Measurements from ENCODE around the gene DBP.

The DBP gene

GRCh38 chr19:48609571-48610108 is 27.5 kb downstream of the DBP start:
- no peak for DNase-seq

GRCh38 chr19:48608798-48609263 is 28.3 kb downstream of the DBP start:
- DNase-seq = no peak

- DNase-seq = no peak
Measured at GRCh38 chr19:48607359-48607755, 29.8 kb downstream of the DBP start.

GRCh38 chr19:48606463-48607358 is 30.5 kb downstream of the DBP start, which contains the start of gene SPACA4:
SPACA4 (plus strand) TSS chr19:48606742; CDS start chr19:48606979, 237 bp downstream.
- no peak for DNase-seq

GRCh38 chr19:48603850-48604249 is 33.3 kb downstream of the DBP start:
- DNase-seq = no peak

- DNase-seq = no peak
Measured at GRCh38 chr19:48603449-48603848, 33.7 kb downstream of the DBP start.

GRCh38 chr19:48603001-48603400 is 34.2 kb downstream of the DBP start:
- no peak for DNase-seq

- no peak for DNase-seq
Measured at GRCh38 chr19:48600679-48601417, 36.3 kb downstream of the DBP start.

GRCh38 chr19:48598996-48599700 is 38.0 kb downstream of the DBP start:
- DNase-seq = no peak

GRCh38 chr19:48596679-48597465 is 40.3 kb downstream of the DBP start:
- DNase-seq = peak; percentile 25

GRCh38 chr19:48596237-48596636 is 40.9 kb downstream of the DBP start:
- no peak for DNase-seq

GRCh38 chr19:48595833-48596232 is 41.3 kb downstream of the DBP start:
- no peak for DNase-seq

GRCh38 chr19:48595171-48595570 is 42.0 kb downstream of the DBP start:
- no peak for DNase-seq

- DNase-seq = no peak
Measured at GRCh38 chr19:48591021-48591420, 46.2 kb downstream of the DBP start.

GRCh38 chr19:48588670-48589401 is 48.3 kb downstream of the DBP start:
- DNase-seq = peak; percentile 90

GRCh38 chr19:48587387-48587786 is 49.8 kb downstream of the DBP start:
- DNase-seq = no peak

GRCh38 chr19:48582168-48582567 is 55.0 kb downstream of the DBP start:
- no peak for DNase-seq

All from effector CD4-positive, alpha-beta T cell (primary cell).